Osteocyte (in vitro differentiated cells): ENCODE results near the gene CD63. TPM values are rescaled to one million over a fixed set of nuclear protein-coding genes. Genes with fewer than 3 reads are reported as not detected.

Experiments used
- DNase-seq: peaks from one replicate; pipeline ENCODE4 v3.0.0; 2021; ENCODE audit warnings: mixed read lengths; ENCODE audit not compliant: unreplicated experiment; ENCODE audit errors: extremely low spot score
- H3K27ac Mint-ChIP-seq: one replicate; pipeline ENCODE4 v1.8.0; 2021; ENCODE audit warnings: mild to moderate bottlenecking, mixed read lengths; ENCODE audit not compliant: unreplicated experiment
- H3K27me3 Mint-ChIP-seq: one replicate; pipeline ENCODE4 v1.8.0; 2021; ENCODE audit warnings: mixed read lengths; ENCODE audit not compliant: unreplicated experiment
- H3K36me3 Mint-ChIP-seq: one replicate; pipeline ENCODE4 v1.8.0; 2021; ENCODE audit warnings: mixed read lengths; ENCODE audit not compliant: unreplicated experiment
- H3K4me1 Mint-ChIP-seq: one replicate; pipeline ENCODE4 v1.8.0; 2021; ENCODE audit warnings: mixed read lengths; ENCODE audit not compliant: unreplicated experiment
- H3K4me3 Mint-ChIP-seq: one replicate; pipeline ENCODE4 v1.8.0; 2021; ENCODE audit warnings: mild to moderate bottlenecking, moderate library complexity, mixed read lengths; ENCODE audit not compliant: unreplicated experiment
- H3K9me3 Mint-ChIP-seq: one replicate; pipeline ENCODE4 v1.8.0; 2021; ENCODE audit warnings: mixed read lengths; ENCODE audit not compliant: unreplicated experiment
- CTCF ChIP-seq: fragments of 200-600 bp; sonication (generic); IDR thresholded peaks from 2 replicates; pipeline ENCODE4 v1.5.0; 2021; ENCODE audit warnings: antibody characterized with exemption, mild to moderate bottlenecking, moderate library complexity
- total RNA-seq: library from RNA; stranded (reverse); gene quantifications from 2 replicates; pipeline ENCODE4 v1.2.1, GENCODE V29; 2021

Gene CD63
- total RNA-seq, 1 donor from 2014 or later = 1,511 TPM

GRCh38 chr12:55736076-55736475 is 7.3 kb upstream of the CD63 start:
- Mint-ChIP-seq H3K27me3 (no peaks in the 10 kb centered on the region), H3K36me3 (no peaks in the 10 kb centered on the region), H3K9me3 (no peaks in the 10 kb centered on the region), H3K27ac (peak overlapping the region; percentile 28), H3K4me1 (peaks cover 17% of the 10 kb centered on the region), H3K4me3 (no peak overlapping the region)
- DNase-seq = no peak
- no peak for TF ChIP-seq CTCF

- Mint-ChIP-seq H3K4me3 (no peak overlapping the region), H3K36me3 (no peaks in the 10 kb centered on the region), H3K9me3 (no peaks in the 10 kb centered on the region), H3K27me3 (no peaks in the 10 kb centered on the region), H3K4me1 (peaks cover 31% of the 10 kb centered on the region), H3K27ac (no peak overlapping the region)
- DNase-seq = no peak
- TF ChIP-seq CTCF = no peak
Measured at GRCh38 chr12:55734595-55734994, 5.8 kb upstream of the CD63 start.

- Mint-ChIP-seq H3K9me3 (no peaks in the 10 kb centered on the region), H3K36me3 (no peaks in the 10 kb centered on the region), H3K27me3 (no peaks in the 10 kb centered on the region), H3K27ac (no peak overlapping the region), H3K4me1 (peaks cover 31% of the 10 kb centered on the region), H3K4me3 (no peak overlapping the region)
- no peak for DNase-seq
- TF ChIP-seq CTCF = no peak
Measured at GRCh38 chr12:55733858-55734257, 5.0 kb upstream of the CD63 start.

GRCh38 chr12:55733021-55733555 is 4.3 kb upstream of the CD63 start:
- H3K27me3 Mint-ChIP-seq = no peaks in the 10 kb centered on the region
- TF ChIP-seq CTCF = no peak
- H3K9me3 Mint-ChIP-seq = no peaks in the 10 kb centered on the region
- no peak overlapping the region for H3K27ac Mint-ChIP-seq
- peaks cover 28% of the 10 kb centered on the region for H3K4me1 Mint-ChIP-seq
- no peaks in the 10 kb centered on the region for H3K36me3 Mint-ChIP-seq
- no peak overlapping the region for H3K4me3 Mint-ChIP-seq
- DNase-seq = no peak

- TF ChIP-seq CTCF = no peak
- DNase-seq = no peak
- Mint-ChIP-seq H3K4me3 (no peak overlapping the region), H3K4me1 (peaks cover 26% of the 10 kb centered on the region), H3K27me3 (no peaks in the 10 kb centered on the region), H3K36me3 (peaks cover 3% of the 10 kb centered on the region), H3K27ac (no peak overlapping the region), H3K9me3 (no peaks in the 10 kb centered on the region)
Measured at GRCh38 chr12:55732288-55732687, 3.5 kb upstream of the CD63 start.
